GM23338 (cell line): ENCODE measurements around the gene EPC1. TPM values are rescaled to one million over a fixed set of nuclear protein-coding genes. Genes with fewer than 3 reads are reported as not detected.

Source experiments
- ATAC-seq: fragments of 200-7000 bp; cut with Tn5 transposase; 3 replicates; pipeline ENCODE4 v1.9.1; 2020
- DNase-seq: peaks from one replicate; pipeline ENCODE4 v3.0.0-alpha.2; 2015; ENCODE audit warnings: low spot score
- H2AFZ ChIP-seq: fragments of 200-600 bp; sonication (generic); 2 replicates; pipeline ENCODE4 v1.8.0; 2016; ENCODE audit warnings: antibody characterized with exemption, mild to moderate bottlenecking, moderate library complexity
- H3F3A ChIP-seq: fragments of 200-600 bp; sonication (generic); replicated peaks from 2 replicates; pipeline ENCODE4 v1.8.0; 2017; ENCODE audit warnings: antibody characterized with exemption, mixed run types, low read depth
- H3K27ac ChIP-seq: fragments of 200-600 bp; sonication (generic); 2 replicates; pipeline ENCODE4 v1.6.1; 2016; ENCODE audit warnings: low read depth
- H3K27me3 ChIP-seq: fragments of 200-600 bp; sonication (generic); 2 replicates; pipeline ENCODE4 v1.8.0; 2016; ENCODE audit warnings: mild to moderate bottlenecking, mixed run types, moderate library complexity; ENCODE audit not compliant: insufficient read depth
- H3K36me3 ChIP-seq: fragments of 200-600 bp; sonication (generic); 2 replicates; pipeline ENCODE4 v1.8.0; 2016; ENCODE audit warnings: mild to moderate bottlenecking; ENCODE audit not compliant: insufficient read depth
- H3K4me1 ChIP-seq: fragments of 200-600 bp; sonication (generic); 2 replicates; pipeline ENCODE4 v1.8.0; 2016; ENCODE audit warnings: mild to moderate bottlenecking, moderate library complexity; ENCODE audit not compliant: insufficient read depth
- H3K4me2 ChIP-seq: fragments of 200-600 bp; sonication (generic); 2 replicates; pipeline ENCODE4 v1.7.1; 2017; ENCODE audit warnings: mixed run types
- H3K4me3 ChIP-seq: fragments of 200-600 bp; sonication (generic); 2 replicates; pipeline ENCODE4 v1.6.1; 2016; ENCODE audit warnings: mixed run types
- H3K79me2 ChIP-seq: fragments of 200-600 bp; sonication (generic); replicated peaks from 2 replicates; pipeline ENCODE4 v1.8.0; 2017; ENCODE audit warnings: mild to moderate bottlenecking; ENCODE audit not compliant: insufficient read depth
- H3K9me2 ChIP-seq: fragments of 200-600 bp; sonication (generic); 2 replicates; pipeline ENCODE4 v1.8.0; 2017; ENCODE audit not compliant: insufficient read depth
- H4K20me1 ChIP-seq: fragments of 200-600 bp; sonication (generic); replicated peaks from 2 replicates; pipeline ENCODE4 v1.8.0; 2017; ENCODE audit warnings: mild to moderate bottlenecking; ENCODE audit not compliant: insufficient read depth
- H3K27ac Mint-ChIP-seq: 2 replicates; pipeline ENCODE4 v1.8.0; 2020; ENCODE audit warnings: inconsistent platforms, mild to moderate bottlenecking, moderate library complexity, mixed read lengths
- H3K27me3 Mint-ChIP-seq: 3 replicates; pipeline ENCODE4 v1.8.0; 2022; ENCODE audit warnings: low read depth, mild to moderate bottlenecking, moderate library complexity, mixed read lengths, inconsistent platforms; ENCODE audit not compliant: insufficient read depth, poor library complexity
- H3K36me3 Mint-ChIP-seq: 3 replicates; pipeline ENCODE4 v1.8.0; 2021; ENCODE audit warnings: low read depth, mild to moderate bottlenecking, inconsistent platforms, moderate library complexity, mixed read lengths
- H3K4me1 Mint-ChIP-seq: 3 replicates; pipeline ENCODE4 v1.8.0; 2020; ENCODE audit warnings: mild to moderate bottlenecking, inconsistent platforms, mixed read lengths
- H3K4me3 Mint-ChIP-seq: 3 replicates; pipeline ENCODE4 v1.8.0; 2021; ENCODE audit warnings: moderate library complexity, mild to moderate bottlenecking, inconsistent platforms, mixed read lengths
- H3K9me3 Mint-ChIP-seq: 3 replicates; pipeline ENCODE4 v1.8.0; 2020; ENCODE audit warnings: moderate library complexity, mild to moderate bottlenecking, inconsistent platforms, mixed read lengths
- EZH2 ChIP-seq: fragments of 200-600 bp; sonication (generic); IDR thresholded peaks from one replicate; pipeline ENCODE4 v1.8.0; 2017; ENCODE audit warnings: antibody characterized with exemption, mild to moderate bottlenecking, low read depth; ENCODE audit not compliant: unreplicated experiment
- NANOG ChIP-seq: IDR thresholded peaks from 2 replicates; pipeline ENCODE4 v1.6.1; 2016; ENCODE audit warnings: antibody characterized with exemption, borderline replicate concordance
- ZNF114 ChIP-seq: fragments of 250-450 bp; sonication (Bioruptor Pico); IDR thresholded peaks from 2 replicates; pipeline ENCODE4 v1.5.0; 2020; ENCODE audit warnings: mild to moderate bottlenecking, moderate library complexity
- polyA plus RNA-seq: library from polyadenylated mRNA; unstranded; fragments of >200 nt; fragmentation: Nextera tagmentation; extraction: Ambion mirVana; gene quantifications from 2 replicates; pipeline ENCODE4 v1.2.1, GENCODE V29; 2016
- total RNA-seq: library from RNA; depleted of rRNA; stranded (reverse); fragments of >200 nt; shearing (Covaris generic); gene quantifications from 2 replicates; pipeline ENCODE4 v1.2.3, GENCODE V29; 2014
- TF ChIP-seq, protein P1 (sequence below): fragments of 250-450 bp; sonication (Bioruptor Pico); IDR thresholded peaks from 2 replicates; pipeline ENCODE4 v1.5.0; 2020; ENCODE audit warnings: mild to moderate bottlenecking, moderate library complexity

Gene EPC1
- total and polyA plus RNA-seq, 2 experiments from 2014 or later: 24.1 to 25.9 TPM

DNA sequence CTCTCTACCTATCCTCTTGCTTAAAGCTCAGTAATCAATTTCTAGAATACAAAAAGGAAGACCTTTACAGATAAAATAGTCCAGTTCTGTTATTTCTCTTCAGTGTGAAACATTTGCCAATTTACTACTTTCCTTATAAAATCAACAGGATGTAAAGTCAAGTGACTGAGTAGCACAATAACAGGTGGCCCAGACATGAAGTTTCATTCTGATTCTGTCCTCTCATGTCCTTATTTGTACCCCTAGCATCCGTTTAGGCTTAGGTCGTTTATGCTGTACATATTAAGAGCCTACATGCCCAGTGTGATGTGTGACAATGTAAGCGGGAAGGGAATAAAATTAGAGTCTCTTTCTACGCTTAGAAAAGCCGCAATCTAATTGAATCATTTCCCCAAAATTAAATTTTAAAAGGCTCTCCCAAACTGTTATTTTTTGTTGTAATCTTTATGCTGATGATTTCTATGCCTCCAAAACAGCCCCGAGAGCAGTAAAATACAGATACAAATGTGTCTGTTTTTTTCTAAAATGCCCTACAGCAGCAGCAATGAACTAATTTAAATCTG lies 29.1 kb downstream of the EPC1 start (continued):
- TF ChIP-seq, protein P1, sequence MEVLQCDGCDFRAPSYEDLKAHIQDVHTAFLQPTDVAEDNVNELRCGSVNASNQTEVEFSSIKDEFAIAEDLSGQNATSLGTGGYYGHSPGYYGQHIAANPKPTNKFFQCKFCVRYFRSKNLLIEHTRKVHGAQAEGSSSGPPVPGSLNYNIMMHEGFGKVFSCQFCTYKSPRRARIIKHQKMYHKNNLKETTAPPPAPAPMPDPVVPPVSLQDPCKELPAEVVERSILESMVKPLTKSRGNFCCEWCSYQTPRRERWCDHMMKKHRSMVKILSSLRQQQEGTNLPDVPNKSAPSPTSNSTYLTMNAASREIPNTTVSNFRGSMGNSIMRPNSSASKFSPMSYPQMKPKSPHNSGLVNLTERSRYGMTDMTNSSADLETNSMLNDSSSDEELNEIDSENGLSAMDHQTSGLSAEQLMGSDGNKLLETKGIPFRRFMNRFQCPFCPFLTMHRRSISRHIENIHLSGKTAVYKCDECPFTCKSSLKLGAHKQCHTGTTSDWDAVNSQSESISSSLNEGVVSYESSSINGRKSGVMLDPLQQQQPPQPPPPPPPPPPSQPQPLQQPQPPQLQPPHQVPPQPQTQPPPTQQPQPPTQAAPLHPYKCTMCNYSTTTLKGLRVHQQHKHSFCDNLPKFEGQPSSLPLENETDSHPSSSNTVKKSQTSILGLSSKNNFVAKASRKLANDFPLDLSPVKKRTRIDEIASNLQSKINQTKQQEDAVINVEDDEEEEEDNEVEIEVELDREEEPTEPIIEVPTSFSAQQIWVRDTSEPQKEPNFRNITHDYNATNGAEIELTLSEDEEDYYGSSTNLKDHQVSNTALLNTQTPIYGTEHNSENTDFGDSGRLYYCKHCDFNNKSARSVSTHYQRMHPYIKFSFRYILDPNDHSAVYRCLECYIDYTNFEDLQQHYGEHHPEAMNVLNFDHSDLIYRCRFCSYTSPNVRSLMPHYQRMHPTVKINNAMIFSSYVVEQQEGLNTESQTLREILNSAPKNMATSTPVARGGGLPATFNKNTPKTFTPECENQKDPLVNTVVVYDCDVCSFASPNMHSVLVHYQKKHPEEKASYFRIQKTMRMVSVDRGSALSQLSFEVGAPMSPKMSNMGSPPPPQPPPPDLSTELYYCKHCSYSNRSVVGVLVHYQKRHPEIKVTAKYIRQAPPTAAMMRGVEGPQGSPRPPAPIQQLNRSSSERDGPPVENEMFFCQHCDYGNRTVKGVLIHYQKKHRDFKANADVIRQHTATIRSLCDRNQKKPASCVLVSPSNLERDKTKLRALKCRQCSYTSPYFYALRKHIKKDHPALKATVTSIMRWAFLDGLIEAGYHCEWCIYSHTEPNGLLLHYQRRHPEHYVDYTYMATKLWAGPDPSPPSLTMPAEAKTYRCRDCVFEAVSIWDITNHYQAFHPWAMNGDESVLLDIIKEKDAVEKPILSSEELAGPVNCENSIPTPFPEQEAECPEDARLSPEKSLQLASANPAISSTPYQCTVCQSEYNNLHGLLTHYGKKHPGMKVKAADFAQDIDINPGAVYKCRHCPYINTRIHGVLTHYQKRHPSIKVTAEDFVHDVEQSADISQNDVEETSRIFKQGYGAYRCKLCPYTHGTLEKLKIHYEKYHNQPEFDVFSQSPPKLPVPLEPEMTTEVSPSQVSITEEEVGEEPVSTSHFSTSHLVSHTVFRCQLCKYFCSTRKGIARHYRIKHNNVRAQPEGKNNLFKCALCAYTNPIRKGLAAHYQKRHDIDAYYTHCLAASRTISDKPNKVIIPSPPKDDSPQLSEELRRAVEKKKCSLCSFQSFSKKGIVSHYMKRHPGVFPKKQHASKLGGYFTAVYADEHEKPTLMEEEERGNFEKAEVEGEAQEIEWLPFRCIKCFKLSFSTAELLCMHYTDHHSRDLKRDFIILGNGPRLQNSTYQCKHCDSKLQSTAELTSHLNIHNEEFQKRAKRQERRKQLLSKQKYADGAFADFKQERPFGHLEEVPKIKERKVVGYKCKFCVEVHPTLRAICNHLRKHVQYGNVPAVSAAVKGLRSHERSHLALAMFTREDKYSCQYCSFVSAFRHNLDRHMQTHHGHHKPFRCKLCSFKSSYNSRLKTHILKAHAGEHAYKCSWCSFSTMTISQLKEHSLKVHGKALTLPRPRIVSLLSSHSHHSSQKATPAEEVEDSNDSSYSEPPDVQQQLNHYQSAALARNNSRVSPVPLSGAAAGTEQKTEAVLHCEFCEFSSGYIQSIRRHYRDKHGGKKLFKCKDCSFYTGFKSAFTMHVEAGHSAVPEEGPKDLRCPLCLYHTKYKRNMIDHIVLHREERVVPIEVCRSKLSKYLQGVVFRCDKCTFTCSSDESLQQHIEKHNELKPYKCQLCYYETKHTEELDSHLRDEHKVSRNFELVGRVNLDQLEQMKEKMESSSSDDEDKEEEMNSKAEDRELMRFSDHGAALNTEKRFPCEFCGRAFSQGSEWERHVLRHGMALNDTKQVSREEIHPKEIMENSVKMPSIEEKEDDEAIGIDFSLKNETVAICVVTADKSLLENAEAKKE: no peak
- TF ChIP-seq NANOG: no peak

DNA sequence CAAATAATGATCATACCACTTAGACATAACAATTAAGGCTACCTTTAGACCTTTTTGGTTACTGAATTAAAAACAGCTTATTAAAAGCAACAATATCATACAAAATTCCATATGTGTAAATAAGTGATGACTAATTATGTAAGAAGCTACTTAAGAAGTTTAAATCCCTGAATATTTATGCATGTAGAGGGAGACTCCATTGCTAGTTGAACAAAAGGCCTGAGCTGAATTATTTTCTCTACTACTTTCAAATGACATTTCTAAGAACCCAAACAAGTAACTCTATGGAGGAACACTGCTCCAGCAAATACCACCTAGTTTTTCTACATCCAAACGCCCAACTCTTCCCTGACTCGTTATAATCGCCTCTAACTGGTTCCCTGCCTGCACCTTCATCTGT lies 31.5 kb downstream of the EPC1 start:
- no peaks in the 10 kb centered on the region for H3K27me3 ChIP-seq
- H3K4me1 Mint-ChIP-seq: peaks cover 29% of the 10 kb centered on the region
- no peaks in the 10 kb centered on the region for H3K27me3 Mint-ChIP-seq

More for the DNA sequence above, 31.5 kb downstream of the EPC1 start:
- peaks cover 100% of the 10 kb centered on the region for H3K79me2 ChIP-seq
- no peaks in the 10 kb centered on the region for H3K9me2 ChIP-seq
- no peak overlapping the region for H3K4me2 ChIP-seq
- H3K36me3 ChIP-seq: no peaks in the 10 kb centered on the region
- peaks cover 13% of the 10 kb centered on the region for H3K4me1 ChIP-seq
- TF ChIP-seq, protein P1: no peak
- TF ChIP-seq NANOG (no peak), ZNF114 (CRISPR knock-in tag) (no peak), EZH2 (no peak)
- no peak overlapping the region for H2AFZ ChIP-seq
- Mint-ChIP-seq H3K4me3 (no peak overlapping the region), H3K9me3 (no peaks in the 10 kb centered on the region), H3K27ac (peak overlapping the region; percentile 2; the same call in 1 of the 2 replicates), H3K36me3 (no peaks in the 10 kb centered on the region; the same call in 1 of the 3 replicates)
- peaks cover 48% of the 10 kb centered on the region for H4K20me1 ChIP-seq
- no peaks in the 10 kb centered on the region for H3F3A ChIP-seq
- no peak for DNase-seq
- ATAC-seq: no peak
- H3K27ac ChIP-seq: no peak overlapping the region
- no peak overlapping the region for H3K4me3 ChIP-seq
